CD4-positive, alpha-beta T cell treated with Interleukin-12 subunit alpha and Interleukin-12 subunit beta, for 1 hour (primary cell): ENCODE results near the gene CPLX4.

Source experiments
- DNase-seq: peaks from one replicate; pipeline ENCODE4 v3.0.0-alpha.2; 2020

Gene CPLX4

GRCh38 chr18:59305295-59305694, 13.2 kb downstream of the CPLX4 start:
- no peak for DNase-seq

- no peak for DNase-seq
These were observed 14.7 kb downstream of the CPLX4 start for GRCh38 chr18:59303656-59304195.

- DNase-seq = no peak
These were observed 15.4 kb downstream of the CPLX4 start for GRCh38 chr18:59303006-59303405.

GRCh38 chr18:59301929-59302328, 16.5 kb downstream of the CPLX4 start:
- no peak for DNase-seq

GRCh38 chr18:59300676-59301285, 17.7 kb downstream of the CPLX4 start:
- no peak for DNase-seq

GRCh38 chr18:59298871-59299270, 19.6 kb downstream of the CPLX4 start:
- DNase-seq = no peak

GRCh38 chr18:59293317-59293716, 25.1 kb downstream of the CPLX4 start:
- DNase-seq = no peak

- DNase-seq = no peak
These were observed 32.1 kb downstream of the CPLX4 start for GRCh38 chr18:59286341-59286740.

- DNase-seq = no peak
These were observed 36.1 kb downstream of the CPLX4 start for GRCh38 chr18:59282341-59282740.

GRCh38 chr18:59279722-59280121, 38.7 kb downstream of the CPLX4 start:
- DNase-seq = no peak

GRCh38 chr18:59279193-59279592, 39.3 kb downstream of the CPLX4 start:
- DNase-seq = no peak

- DNase-seq = no peak
These were observed 39.7 kb downstream of the CPLX4 start for GRCh38 chr18:59278793-59279192.

GRCh38 chr18:59276047-59276446, 42.4 kb downstream of the CPLX4 start:
- DNase-seq = no peak

GRCh38 chr18:59275406-59275949, 43.0 kb downstream of the CPLX4 start:
- DNase-seq = no peak

GRCh38 chr18:59274533-59274928, 43.9 kb downstream of the CPLX4 start:
- no peak for DNase-seq

GRCh38 chr18:59273759-59274532, 44.5 kb downstream of the CPLX4 start:
- DNase-seq = no peak

- no peak for DNase-seq
These were observed 45.3 kb downstream of the CPLX4 start, which contains the start of gene RAX for GRCh38 chr18:59272891-59273758. RAX (minus strand) TSS chr18:59273454; CDS start chr18:59273206, 248 bp downstream.

- DNase-seq = no peak
These were observed 46.1 kb downstream of the CPLX4 start for GRCh38 chr18:59272221-59272888.

- DNase-seq = no peak
These were observed 46.7 kb downstream of the CPLX4 start for GRCh38 chr18:59271606-59272220.

GRCh38 chr18:59270689-59271257, 47.7 kb downstream of the CPLX4 start:
- DNase-seq = no peak

- DNase-seq = no peak
These were observed 48.8 kb downstream of the CPLX4 start for GRCh38 chr18:59269563-59270119.
